OCI-LY3 (cell line): ENCODE data around the gene HES6.

Source experiments
- H2AFZ ChIP-seq: fragments of 200-600, 300-600 bp; shearing (Covaris generic); 2 replicates; pipeline ENCODE4 v1.6.0; 2014; ENCODE audit warnings: antibody characterized with exemption, low read depth, low read length
- H3K27ac ChIP-seq: fragments of 200-600, 300-600 bp; sonication (generic); 2 replicates; pipeline ENCODE4 v1.5.1; 2014; ENCODE audit warnings: mild to moderate bottlenecking, low read length, moderate library complexity, mixed read lengths
- H3K27me3 ChIP-seq: fragments of 200-600, 300-600 bp; sonication (generic); 2 replicates; pipeline ENCODE4 v1.6.1; 2014; ENCODE audit warnings: low read depth, low read length, mixed read lengths
- H3K36me3 ChIP-seq: fragments of 200-600, 300-600 bp; sonication (generic); replicated peaks from 2 replicates; pipeline ENCODE3; 2014; ENCODE audit warnings: low read depth, low read length, mixed read lengths
- H3K4me1 ChIP-seq: fragments of 300-600, 200-600 bp; sonication (generic); 2 replicates; pipeline ENCODE4 v1.6.1; 2014; ENCODE audit warnings: low read length, mixed read lengths
- H3K4me2 ChIP-seq: fragments of 200-600, 300-600 bp; sonication (generic); 2 replicates; pipeline ENCODE4 v1.6.1; 2014; ENCODE audit warnings: low read length, mixed read lengths
- H3K4me3 ChIP-seq: fragments of 300-600, 200-600 bp; sonication (generic); 2 replicates; pipeline ENCODE4 v1.5.1; 2014; ENCODE audit warnings: antibody characterized with exemption, mild to moderate bottlenecking, low read length, moderate library complexity
- H3K79me2 ChIP-seq: fragments of 300-600, 200-600 bp; shearing (Covaris generic); 2 replicates; pipeline ENCODE4 v1.6.1; 2014; ENCODE audit warnings: mild to moderate bottlenecking, low read length, mixed read lengths
- H3K9ac ChIP-seq: fragments of 300-600, 200-600 bp; shearing (Covaris generic); 2 replicates; pipeline ENCODE4 v1.6.0; 2014; ENCODE audit warnings: mild to moderate bottlenecking, low read length, moderate library complexity
- H3K9me3 ChIP-seq: fragments of 200-600, 300-600 bp; shearing (Covaris generic); 2 replicates; pipeline ENCODE4 v1.6.1; 2014; ENCODE audit warnings: low read length, mixed read lengths; ENCODE audit not compliant: insufficient read depth
- H4K20me1 ChIP-seq: fragments of 200-600, 300-600 bp; sonication (generic); 2 replicates; pipeline ENCODE4 v1.6.1; 2016; ENCODE audit warnings: low read length, mixed read lengths; ENCODE audit not compliant: insufficient read depth
- CTCF ChIP-seq: fragments of 200-600, 300-600 bp; sonication (generic); IDR thresholded peaks from 2 replicates; pipeline ENCODE4 v1.5.1; 2014; ENCODE audit warnings: antibody characterized with exemption, low read length, low read depth
- EZH2phosphoT487 ChIP-seq: fragments of 200-600 bp; shearing (Covaris generic); IDR thresholded peaks from 2 replicates; pipeline ENCODE4 v1.6.1; 2018; ENCODE audit warnings: antibody characterized with exemption, mixed run types, low read depth

HES6 gene

GRCh38 chr2:238255151-238255551 is 15.3 kb upstream of the HES6 start:
- Histone ChIP-seq H3K9ac (no peak overlapping the region), H3K79me2 (no peaks in the 10 kb centered on the region)

GRCh38 chr2:238254095-238254723 is 14.4 kb upstream of the HES6 start:
- Histone ChIP-seq H3K36me3 (peaks cover 3% of the 10 kb centered on the region), H3K79me2 (no peaks in the 10 kb centered on the region), H3K9me3 (no peaks in the 10 kb centered on the region), H3K9ac (no peak overlapping the region), H3K4me3 (no peak overlapping the region), H3K4me1 (no peaks in the 10 kb centered on the region), H2AFZ (no peak overlapping the region), H4K20me1 (no peaks in the 10 kb centered on the region), H3K4me2 (no peak overlapping the region), H3K27ac (no peak overlapping the region), H3K27me3 (no peaks in the 10 kb centered on the region)
- TF ChIP-seq CTCF (no peak), EZH2phosphoT487 (no peak)

More at GRCh38 chr2:238255151-238255551, 15.3 kb upstream of the HES6 start:
- Histone ChIP-seq H4K20me1 (no peaks in the 10 kb centered on the region), H3K27me3 (no peaks in the 10 kb centered on the region), H3K27ac (no peak overlapping the region), H3K4me2 (no peak overlapping the region), H3K4me1 (no peaks in the 10 kb centered on the region), H3K9me3 (no peaks in the 10 kb centered on the region), H3K4me3 (no peak overlapping the region), H2AFZ (no peak overlapping the region), H3K36me3 (peaks cover 3% of the 10 kb centered on the region)
- TF ChIP-seq CTCF = no peak
- TF ChIP-seq EZH2phosphoT487 = no peak

GRCh38 chr2:238252766-238253630 is 13.2 kb upstream of the HES6 start:
- no peak overlapping the region for H3K27ac ChIP-seq
- no peaks in the 10 kb centered on the region for H3K27me3 ChIP-seq
- H3K9me3 ChIP-seq = no peaks in the 10 kb centered on the region
- TF ChIP-seq CTCF (no peak), EZH2phosphoT487 (no peak)
- H3K36me3 ChIP-seq = peaks cover 3% of the 10 kb centered on the region
- H4K20me1 ChIP-seq = no peaks in the 10 kb centered on the region
- H3K4me3 ChIP-seq = no peak overlapping the region
- no peaks in the 10 kb centered on the region for H3K4me1 ChIP-seq
- H3K9ac ChIP-seq = no peak overlapping the region
- H3K4me2 ChIP-seq = no peak overlapping the region
- no peaks in the 10 kb centered on the region for H3K79me2 ChIP-seq
- no peak overlapping the region for H2AFZ ChIP-seq

- Histone ChIP-seq H3K4me2 (no peak overlapping the region), H3K4me3 (no peak overlapping the region), H3K4me1 (no peaks in the 10 kb centered on the region), H3K27ac (no peak overlapping the region), H3K27me3 (no peaks in the 10 kb centered on the region), H3K79me2 (no peaks in the 10 kb centered on the region), H3K9ac (no peak overlapping the region), H2AFZ (no peak overlapping the region), H3K36me3 (peaks cover 3% of the 10 kb centered on the region), H3K9me3 (no peaks in the 10 kb centered on the region), H4K20me1 (no peaks in the 10 kb centered on the region)
- TF ChIP-seq CTCF (no peak), EZH2phosphoT487 (no peak)
These were observed 12.1 kb upstream of the HES6 start for GRCh38 chr2:238251986-238252385.
